Ovary (tissue), 9 donors: ENCODE measurements around the gene TRIP11. TPM values are rescaled to one million over a fixed set of nuclear protein-coding genes. Genes with fewer than 3 reads are reported as not detected.

Experiments used
- DNase-seq, 5 donors: peaks; one replicate each; pipeline ENCODE4 v3.0.0-alpha.2; 2019 to 2020
- H3K27ac ChIP-seq, 2 donors: fragments of 200-600 bp; one replicate each; pipeline versions ENCODE4 v1.5.1 to v1.8.0; 2019 to 2022
- H3K27me3 ChIP-seq: fragments of 200-600 bp; one replicate; pipeline ENCODE4 v1.8.0; 2022
- H3K36me3 ChIP-seq: fragments of 200-600 bp; sonication (generic); one replicate; pipeline ENCODE4 v1.5.1; 2019
- H3K4me1 ChIP-seq: one replicate; pipeline ENCODE4 v1.8.1; 2013; ENCODE audit warnings: mild to moderate bottlenecking, moderate library complexity; ENCODE audit not compliant: insufficient read depth
- H3K4me3 ChIP-seq: fragments of 200-600 bp; sonication (generic); one replicate; pipeline ENCODE4 v1.5.1; 2017
- H3K9me3 ChIP-seq, 2 donors: fragments of 200-600 bp in 1 of 2; sonication (generic) in 1 of 2; one replicate each; pipeline versions ENCODE4 v1.5.1 to v1.8.1; 2013 to 2019; ENCODE audit warnings: mild to moderate bottlenecking in 1 of 2, moderate library complexity in 1 of 2
- EP300 ChIP-seq: sonication (generic); formaldehyde crosslinking; IDR thresholded peaks from one replicate; pipeline ENCODE4 v1.6.1; 2017; ENCODE audit warnings: antibody characterized with exemption
- WGBS, 3 donors: extraction: QIAGEN DNeasy Blood & Tissue Kit in 1 of 3; methylation state at CpG; one replicate each; pipeline versions ENCODE4 v1.1.5 to v1.1.7; 2013 to 2017; 5-methylcytosine and 5-hydroxymethylcytosine counted together
- intact Hi-C, 4 donors: fragments of 100-400 bp; cut with DNase I; formaldehyde crosslinking; loops; one replicate each; pipeline versions ENCODE4 v1.11.0 to v1.15.1; 2022 to 2023
- polyA plus RNA-seq, 2 donors: library from polyadenylated mRNA; stranded (reverse); fragments of 200-250 nt in 1 of 2; fragments of 350-450 nt in 1 of 2; fragmentation: Illumina TruSeq in 1 of 2; extraction: RNeasy Lipid Tissue Mini Kit (QIAGEN cat#74804) in 1 of 2; gene quantifications; one replicate each; pipeline ENCODE4 v1.2.3, GENCODE V29; 2013 to 2014
- total RNA-seq, 7 donors: library from RNA; depleted of rRNA in 2 of 7; stranded (reverse); fragments of >200 nt in 2 of 7; fragmentation: NEBNext Ultra II Directional in 3 of 7; extraction: Animal tissue kit (Norgen Biotek cat#: 25700) in 3 of 7; gene quantifications; one replicate each; pipeline versions ENCODE4 v1.1.0 to v1.2.4, GENCODE V29; 2016 to 2023
- TF ChIP-seq, protein P1 (sequence below), 3 donors: fragments of 450-650 bp in 2 of 3; fragments of 200-600 bp in 1 of 3; IDR thresholded peaks; one replicate each; pipeline versions ENCODE4 v1.5.1 to v1.8.0; 2016 to 2022; ENCODE audit warnings: antibody characterized with exemption in 3 of 3, mild to moderate bottlenecking in 1 of 3
- donor health status: DM: no; HTN: no; CAD: no; lungs with moderate emphysema.
- donor health status: DM: no; HTN: no; CAD: no.
- donor health status: Bipolar disorder and iron deficiency.
- donor health status: DM: yes; HTN: yes; CAD: no.
- donor health status: DM: no; HTN: no; CAD: no.
- donor health status: DM: yes; HTN: yes; CAD: no.

Gene TRIP11
- total and polyA plus RNA-seq, 9 donors: 7.3 to 63.8 (median 49.3) TPM

DNA sequence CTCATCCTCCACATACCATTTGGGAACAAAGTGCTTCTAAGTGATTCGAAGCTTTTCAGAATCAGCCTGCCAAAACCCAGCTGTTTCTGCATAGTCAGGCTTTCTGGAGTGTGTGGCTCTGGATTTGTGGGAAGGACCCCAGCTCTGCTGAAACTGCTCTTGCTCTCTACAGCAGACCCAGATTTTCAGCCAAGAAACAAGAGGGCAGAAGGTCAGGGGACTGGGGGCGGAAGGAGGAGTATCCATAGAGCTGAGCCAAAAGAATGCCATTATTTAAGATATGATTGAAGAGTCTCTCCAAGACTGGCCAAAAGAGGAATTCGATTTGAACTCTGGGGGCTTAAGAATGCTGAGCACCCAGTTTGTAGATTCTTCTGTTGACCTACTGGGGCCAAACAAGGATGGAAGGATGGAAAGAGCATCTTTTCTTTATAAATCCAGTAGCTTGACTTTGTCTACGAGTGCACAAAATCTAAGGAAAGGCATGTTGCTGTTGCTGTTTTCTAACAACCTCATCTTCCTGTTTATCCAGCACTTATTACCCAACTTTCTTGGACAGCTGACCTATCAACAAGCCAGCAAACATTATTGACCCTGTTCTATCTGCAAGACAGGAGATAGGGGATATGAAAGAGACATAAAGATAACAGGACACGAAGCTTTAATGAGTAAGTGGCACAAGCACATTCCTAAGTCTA, 121.5 kb downstream of the TRIP11 start:
- no peaks in the 10 kb centered on the region for H3K36me3 ChIP-seq
- peaks cover 8% of the 10 kb centered on the region for H3K4me1 ChIP-seq
- H3K4me3 ChIP-seq: no peak overlapping the region
- no peaks in the 10 kb centered on the region for H3K27me3 ChIP-seq
- DNase-seq: peak in 4 of 5 donors; percentile 34 to 70 (median 49)
- TF ChIP-seq, protein P1, sequence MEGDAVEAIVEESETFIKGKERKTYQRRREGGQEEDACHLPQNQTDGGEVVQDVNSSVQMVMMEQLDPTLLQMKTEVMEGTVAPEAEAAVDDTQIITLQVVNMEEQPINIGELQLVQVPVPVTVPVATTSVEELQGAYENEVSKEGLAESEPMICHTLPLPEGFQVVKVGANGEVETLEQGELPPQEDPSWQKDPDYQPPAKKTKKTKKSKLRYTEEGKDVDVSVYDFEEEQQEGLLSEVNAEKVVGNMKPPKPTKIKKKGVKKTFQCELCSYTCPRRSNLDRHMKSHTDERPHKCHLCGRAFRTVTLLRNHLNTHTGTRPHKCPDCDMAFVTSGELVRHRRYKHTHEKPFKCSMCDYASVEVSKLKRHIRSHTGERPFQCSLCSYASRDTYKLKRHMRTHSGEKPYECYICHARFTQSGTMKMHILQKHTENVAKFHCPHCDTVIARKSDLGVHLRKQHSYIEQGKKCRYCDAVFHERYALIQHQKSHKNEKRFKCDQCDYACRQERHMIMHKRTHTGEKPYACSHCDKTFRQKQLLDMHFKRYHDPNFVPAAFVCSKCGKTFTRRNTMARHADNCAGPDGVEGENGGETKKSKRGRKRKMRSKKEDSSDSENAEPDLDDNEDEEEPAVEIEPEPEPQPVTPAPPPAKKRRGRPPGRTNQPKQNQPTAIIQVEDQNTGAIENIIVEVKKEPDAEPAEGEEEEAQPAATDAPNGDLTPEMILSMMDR (IDR thresholded peaks at IDR 0.05): no peak
- no peak for TF ChIP-seq EP300
- no peaks in the 10 kb centered on the region for H3K9me3 ChIP-seq
- peak overlapping the region in 1 of 2 donors; percentile 31 for H3K27ac ChIP-seq
- WGBS, 3 donors: 9 to 12% (median 11%) methylated on average over 5 of the region's 5 CpGs
- intact Hi-C loops: no loop called here

Other genes starting within 250 kb of the TRIP11 start
- 10 to 100 TPM in 4 of 7 donors, 1 to 10 TPM in 3; 2.2 to 81.7 (median 14.7) TPM for gene TC2N, start 172.5 kb downstream of the TRIP11 start, total RNA-seq
- gene TC2N, start 172.5 kb downstream of the TRIP11 start, polyA plus RNA-seq: 10 to 100 TPM in 1 of 2 donors, 1 to 10 TPM in 1; 5.4 to 12.4 TPM
- 100 to 1,000 TPM in 4 of 7 donors, 10 to 100 TPM in 3; 39.2 to 187 (median 137) TPM for gene FBLN5, start 92.4 kb downstream of the TRIP11 start, total RNA-seq
- gene FBLN5, start 92.4 kb downstream of the TRIP11 start, polyA plus RNA-seq: 100 to 1,000 TPM in 1 of 2 donors, 10 to 100 TPM in 1; 90.7 to 353 TPM
- gene ATXN3, start 66.5 kb upstream of the TRIP11 start, total RNA-seq: 10 to 100 TPM; 24.8 to 35.8 (median 30.5) TPM
- gene ATXN3, start 66.5 kb upstream of the TRIP11 start, polyA plus RNA-seq: 10 to 100 TPM; 11.9 to 28.8 TPM
- gene NDUFB1, start 81.6 kb upstream of the TRIP11 start, total RNA-seq: 100 to 1,000 TPM in 3 of 7 donors, 10 to 100 TPM in 4; 76.7 to 481 (median 87.4) TPM
- gene NDUFB1, start 81.6 kb upstream of the TRIP11 start, polyA plus RNA-seq: 100 to 1,000 TPM; 302 to 369 TPM
- 10 to 100 TPM; 12.8 to 61.9 (median 50.9) TPM for gene CPSF2, start 81.9 kb upstream of the TRIP11 start, total RNA-seq
- 10 to 100 TPM in 1 of 2 donors, 1 to 10 TPM in 1; 9.2 to 21.9 TPM for gene CPSF2, start 81.9 kb upstream of the TRIP11 start, polyA plus RNA-seq